Ovary (tissue), 3 donors: Measurements from ENCODE around the gene SLC37A2.

Experiments used
- CTCF ChIP-seq, 3 donors: fragments of 450-650 bp in 2 of 3; fragments of 200-600 bp in 1 of 3; IDR thresholded peaks; one replicate each; pipeline versions ENCODE4 v1.5.1 to v1.8.0; 2016 to 2022; ENCODE audit warnings: antibody characterized with exemption in 3 of 3, mild to moderate bottlenecking in 1 of 3
- POLR2A ChIP-seq: fragments of 450-650 bp; IDR thresholded peaks from one replicate; pipeline ENCODE4 v1.6.1; 2017; ENCODE audit warnings: antibody characterized with exemption, mild to moderate bottlenecking, moderate library complexity
- donor health status: DM: no; HTN: no; CAD: no.

GRCh38 chr11:125091877-125092664, 29.0 kb downstream of the SLC37A2 start:
- no peak for TF ChIP-seq CTCF (IDR thresholded peaks at IDR 0.05)
- TF ChIP-seq POLR2A: no peak
